Natural killer cell (primary cell): ENCODE results near the gene MANSC4. TPM values are rescaled to one million over a fixed set of nuclear protein-coding genes. Genes with fewer than 3 reads are reported as not detected.

Experiments
- ATAC-seq, 3 donors: fragments of 150-1000 bp in 2 of 3; fragments of 200-7000 bp in 1 of 3; cut with Tn5 transposase; 1 replicate in 1 of 3; 2 replicates in 2 of 3; pipeline ENCODE4 v1.10.0; 2021; ENCODE audit warnings: mild to moderate bottlenecking in 2 of 3, moderate library complexity in 2 of 3
- DNase-seq, 2 donors: peaks; one replicate each; pipeline versions ENCODE4 v3.0.0 to v3.0.0-alpha.2; 2013 to 2021; ENCODE audit warnings: mixed read lengths in 1 of 2
- H3K27ac ChIP-seq: one replicate; pipeline ENCODE4 v1.5.1; 2013; ENCODE audit warnings: mild to moderate bottlenecking, low read length
- H3K27me3 ChIP-seq: one replicate; pipeline ENCODE4 v1.6.1; 2013; ENCODE audit warnings: low read length; ENCODE audit not compliant: control insufficient read depth, insufficient read depth
- H3K36me3 ChIP-seq: one replicate; pipeline ENCODE4 v1.6.1; 2013; ENCODE audit warnings: low read length; ENCODE audit not compliant: control insufficient read depth, insufficient read depth
- H3K4me1 ChIP-seq: one replicate; pipeline ENCODE4 v1.6.1; 2013; ENCODE audit warnings: low read length; ENCODE audit not compliant: control insufficient read depth, insufficient read depth
- H3K4me3 ChIP-seq: one replicate; pipeline ENCODE4 v1.5.1; 2013; ENCODE audit warnings: low read length
- H3K9me3 ChIP-seq: one replicate; pipeline ENCODE4 v1.6.1; 2013; ENCODE audit warnings: low read length; ENCODE audit not compliant: control insufficient read depth, insufficient read depth
- H3K27ac Mint-ChIP-seq, 2 donors: one replicate each; pipeline ENCODE4 v1.8.0; 2022; ENCODE audit warnings: mild to moderate bottlenecking in 2 of 2, mixed read lengths in 2 of 2, moderate library complexity in 1 of 2
- H3K27me3 Mint-ChIP-seq, 2 donors: one replicate each; pipeline ENCODE4 v1.8.0; 2022; ENCODE audit warnings: low read depth in 2 of 2, mixed read lengths in 2 of 2
- H3K36me3 Mint-ChIP-seq: one replicate; pipeline ENCODE4 v1.8.0; 2022; ENCODE audit warnings: mixed read lengths
- H3K4me1 Mint-ChIP-seq, 2 donors: one replicate each; pipeline ENCODE4 v1.8.0; 2022; ENCODE audit warnings: mixed read lengths in 2 of 2
- H3K4me3 Mint-ChIP-seq: one replicate; pipeline ENCODE4 v1.8.0; 2022; ENCODE audit warnings: mild to moderate bottlenecking, moderate library complexity, mixed read lengths
- H3K9me3 Mint-ChIP-seq, 2 donors: one replicate each; pipeline ENCODE4 v1.8.0; 2022; ENCODE audit warnings: mixed read lengths in 2 of 2
- WGBS: methylation state at CpG from one replicate; pipeline ENCODE4 v1.1.7; 2013; ENCODE audit warnings: missing lambda C conversion rate; ENCODE audit not compliant: insufficient coverage; 5-methylcytosine and 5-hydroxymethylcytosine counted together
- intact Hi-C: fragments of 100-400 bp; cut with micrococcal nuclease; formaldehyde crosslinking; loops from one replicate; pipeline ENCODE4 v1.14.2; 2022
- total RNA-seq, 4 donors: library from RNA; stranded (reverse); fragments of 120-200 nt in 1 of 4; gene quantifications; one replicate each; pipeline versions ENCODE4 v1.2.3 to v1.2.4, GENCODE V29; 2013 to 2022
- TF ChIP-seq, protein P1 (sequence below): fragments of 200-600 bp; IDR thresholded peaks from one replicate; pipeline ENCODE4 v1.8.0; 2022; ENCODE audit warnings: antibody characterized with exemption

MANSC4 gene
- total RNA-seq, 3 donors from 2014 or later (not counting 1 experiment from before 2014, with no cell fraction given): not detected

DNA sequence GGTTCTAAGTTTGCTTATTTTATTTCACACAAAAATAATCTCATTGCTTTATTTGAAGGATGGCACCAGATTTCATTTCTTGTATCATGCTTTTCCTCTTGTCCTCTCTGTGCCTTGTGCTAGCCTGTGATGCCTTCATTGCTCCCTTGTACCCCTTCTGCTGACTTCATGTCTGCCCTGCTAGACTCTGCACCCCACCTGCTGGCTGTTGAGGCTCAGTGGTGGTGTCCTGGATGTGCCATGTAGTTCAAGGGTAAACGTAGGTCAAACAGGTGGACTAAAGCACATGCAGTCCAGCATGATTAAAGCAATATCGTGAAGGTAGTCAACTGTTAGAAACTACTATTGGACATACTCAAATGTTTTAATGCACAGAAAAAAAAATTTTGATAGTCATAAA lies 47.8 kb downstream of the MANSC4 start:
- peaks cover 31% of the 10 kb centered on the region for H3K36me3 ChIP-seq
- Mint-ChIP-seq H3K27ac (no peak overlapping the region), H3K27me3 (no peaks in the 10 kb centered on the region), H3K4me1 (no peaks in the 10 kb centered on the region), H3K9me3 (no peaks in the 10 kb centered on the region), H3K4me3 (no peak overlapping the region), H3K36me3 (peaks cover 2% of the 10 kb centered on the region)
- H3K4me1 ChIP-seq: no peaks in the 10 kb centered on the region
- TF ChIP-seq, protein P1, sequence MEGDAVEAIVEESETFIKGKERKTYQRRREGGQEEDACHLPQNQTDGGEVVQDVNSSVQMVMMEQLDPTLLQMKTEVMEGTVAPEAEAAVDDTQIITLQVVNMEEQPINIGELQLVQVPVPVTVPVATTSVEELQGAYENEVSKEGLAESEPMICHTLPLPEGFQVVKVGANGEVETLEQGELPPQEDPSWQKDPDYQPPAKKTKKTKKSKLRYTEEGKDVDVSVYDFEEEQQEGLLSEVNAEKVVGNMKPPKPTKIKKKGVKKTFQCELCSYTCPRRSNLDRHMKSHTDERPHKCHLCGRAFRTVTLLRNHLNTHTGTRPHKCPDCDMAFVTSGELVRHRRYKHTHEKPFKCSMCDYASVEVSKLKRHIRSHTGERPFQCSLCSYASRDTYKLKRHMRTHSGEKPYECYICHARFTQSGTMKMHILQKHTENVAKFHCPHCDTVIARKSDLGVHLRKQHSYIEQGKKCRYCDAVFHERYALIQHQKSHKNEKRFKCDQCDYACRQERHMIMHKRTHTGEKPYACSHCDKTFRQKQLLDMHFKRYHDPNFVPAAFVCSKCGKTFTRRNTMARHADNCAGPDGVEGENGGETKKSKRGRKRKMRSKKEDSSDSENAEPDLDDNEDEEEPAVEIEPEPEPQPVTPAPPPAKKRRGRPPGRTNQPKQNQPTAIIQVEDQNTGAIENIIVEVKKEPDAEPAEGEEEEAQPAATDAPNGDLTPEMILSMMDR: no peak
- intact Hi-C loops: loop anchor here (2.0 kb wide), 1 partner anchor 209 kb away; no protein-coding TSS in a partner anchor
- no peak overlapping the region for H3K4me3 ChIP-seq
- no peak overlapping the region for H3K27ac ChIP-seq
- WGBS: 92% methylated on average over 2 of the region's 2 CpGs
- ATAC-seq: no peak
- no peaks in the 10 kb centered on the region for H3K9me3 ChIP-seq
- peak in 1 of 2 donors; percentile 7 for DNase-seq
- H3K27me3 ChIP-seq: no peaks in the 10 kb centered on the region

DNA sequence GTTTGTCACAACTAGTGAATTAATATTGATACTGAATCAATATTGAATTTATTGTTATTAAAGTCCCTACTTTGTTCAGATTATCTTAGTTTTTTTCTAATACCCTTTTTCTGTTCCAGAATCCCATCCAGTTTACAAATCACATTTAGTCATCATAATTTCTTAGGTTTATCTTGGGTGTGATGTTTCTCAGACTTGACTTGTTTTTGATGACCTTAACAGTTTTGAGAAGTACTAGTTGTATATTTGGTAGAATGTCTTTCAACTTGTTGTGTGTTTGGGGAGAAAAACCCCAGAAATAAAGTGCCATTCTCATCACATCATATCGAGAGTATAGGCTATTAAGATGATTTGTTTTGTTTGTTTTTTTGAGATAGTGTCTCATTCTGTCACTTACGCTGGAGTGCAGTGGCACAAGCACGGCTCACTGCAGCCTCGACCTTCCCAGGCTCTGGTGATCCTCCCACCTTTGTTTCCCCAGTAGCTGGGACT lies 49.9 kb downstream of the MANSC4 start:
- DNase-seq (no peak), ATAC-seq (no peak)
- intact Hi-C loops: no loop called here
- Mint-ChIP-seq H3K4me1 (no peaks in the 10 kb centered on the region), H3K4me3 (no peak overlapping the region), H3K27me3 (no peaks in the 10 kb centered on the region), H3K9me3 (no peaks in the 10 kb centered on the region), H3K36me3 (no peaks in the 10 kb centered on the region), H3K27ac (no peak overlapping the region)
- WGBS: 100% methylated on average over 3 of the region's 4 CpGs
- Histone ChIP-seq H3K4me3 (no peak overlapping the region), H3K27me3 (no peaks in the 10 kb centered on the region), H3K36me3 (peaks cover 35% of the 10 kb centered on the region), H3K4me1 (no peaks in the 10 kb centered on the region), H3K27ac (no peak overlapping the region), H3K9me3 (no peaks in the 10 kb centered on the region)
- TF ChIP-seq, protein P1: no peak

DNA sequence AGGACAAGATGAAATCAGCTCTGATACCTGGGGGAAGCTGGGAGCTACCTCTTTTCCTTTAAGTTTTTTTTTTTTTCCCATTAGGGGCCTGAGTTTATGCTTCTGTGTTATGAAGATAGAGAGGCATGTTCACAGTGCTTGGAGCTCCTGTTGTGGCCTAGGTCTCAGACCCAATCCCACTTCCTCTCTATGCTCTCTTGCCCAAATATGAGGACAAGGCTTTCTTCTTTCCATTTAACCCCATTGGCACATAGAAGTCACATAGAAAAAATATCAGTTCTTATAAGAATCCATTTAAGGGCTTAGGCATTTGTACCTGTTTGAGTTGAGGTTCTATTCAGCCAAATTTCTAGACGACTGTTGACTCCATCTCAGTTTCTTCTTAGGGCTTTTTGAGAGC lies 56.8 kb downstream of the MANSC4 start:
- Mint-ChIP-seq H3K27me3 (no peaks in the 10 kb centered on the region), H3K4me3 (no peak overlapping the region), H3K9me3 (no peaks in the 10 kb centered on the region), H3K27ac (no peak overlapping the region), H3K4me1 (no peaks in the 10 kb centered on the region), H3K36me3 (no peaks in the 10 kb centered on the region)
- WGBS: 88% methylated on average over 1 of the region's 1 CpG
- H3K36me3 ChIP-seq: peaks cover 49% of the 10 kb centered on the region
- TF ChIP-seq, protein P1: no peak
- no peak overlapping the region for H3K4me3 ChIP-seq
- no peaks in the 10 kb centered on the region for H3K27me3 ChIP-seq
- intact Hi-C loops: no loop called here
- no peak overlapping the region for H3K27ac ChIP-seq
- H3K4me1 ChIP-seq: no peaks in the 10 kb centered on the region
- DNase-seq: no peak
- H3K9me3 ChIP-seq: no peaks in the 10 kb centered on the region
- ATAC-seq: no peak

Other genes with a start within 250 kb of the MANSC4 start
- not detected for gene REP15, start 83.8 kb downstream of the MANSC4 start, total RNA-seq
- 10 to 100 TPM; 16.7 to 20.5 (median 18.6) TPM for gene MRPS35, start 69.4 kb downstream of the MANSC4 start, total RNA-seq
- gene KLHL42, start within 50 bp of the MANSC4 start, total RNA-seq: 10 to 100 TPM; 11.3 to 18.8 (median 14.7) TPM
- gene PTHLH, start 192.5 kb upstream of the MANSC4 start, total RNA-seq: not detected